HCT116 (cell line): ENCODE results near the gene HAPSTR1. TPM values are rescaled to one million over a fixed set of nuclear protein-coding genes. Genes with fewer than 3 reads are reported as not detected.

Experiments
- ATAC-seq: fragments of 200-7000 bp; cut with Tn5 transposase; 2 replicates; pipeline ENCODE4 v1.9.1; 2020; ENCODE audit warnings: mild to moderate bottlenecking, moderate library complexity
- BruUV-seq: library from RNA; stranded (reverse); fragments of 400-500 nt; replicated peaks from 2 replicates; lab custom pipeline; 2021; lab: Mats Ljungman, UMichigan
- CTCF ChIA-PET: fragments of 300-600 bp; sonication (Branson Sonifier 250); formaldehyde crosslinking; loops from one replicate; lab custom pipeline; 2021; ENCODE audit warnings: antibody characterized with exemption; lab: Charles Lee
- POLR2A ChIA-PET: fragments of 300-600, 350-600 bp; sonication (Branson Sonifier 250); formaldehyde crosslinking; loops from one replicate; lab custom pipeline; 2021; ENCODE audit warnings: antibody characterized with exemption; lab: Charles Lee
- RAD21 ChIA-PET, 2 experiments: fragments of 300-600 bp; sonication (Branson Sonifier 250); formaldehyde crosslinking; loops; one replicate each; lab custom pipeline; 2023; ENCODE audit warnings: low total read pairs in 2 of 2; ENCODE audit not compliant: uncharacterized antibody in 2 of 2, unreplicated experiment in 2 of 2, low non-redundant PET in 1 of 2; lab: Charles Lee
- DNase-seq: peaks from one replicate; pipeline ENCODE4 v3.0.0-alpha.2; 2010; ENCODE audit warnings: low read depth, low spot score
- H2AFZ ChIP-seq: fragments of 200-600 bp; shearing (Covaris generic), sonication (generic); 2 replicates; pipeline ENCODE4 v1.6.1; 2017; ENCODE audit warnings: low read depth, mixed run types, mixed read lengths, antibody characterized with exemption, low read length; ENCODE audit not compliant: poor library complexity, severe bottlenecking
- H3K27ac ChIP-seq: 2 replicates; pipeline ENCODE4 v1.5.1; 2012; ENCODE audit warnings: low read depth, low read length
- H3K27me3 ChIP-seq: fragments of 200-600 bp; sonication (generic); 2 replicates; pipeline ENCODE4 v1.6.1; 2016; ENCODE audit warnings: mixed run types, low read length, mixed read lengths; ENCODE audit not compliant: insufficient read depth
- H3K36me3 ChIP-seq, 2 experiments: fragments of 200-500 bp in 1 of 2; fragments of 200-600 bp in 1 of 2; sonication (Bioruptor generic) in 1 of 2; sonication (generic) in 1 of 2; 2 replicates each; pipeline versions ENCODE4 v1.5.1 to v1.6.1; 2014 to 2016; ENCODE audit warnings: low read length in 2 of 2, inconsistent platforms in 1 of 2, mixed read lengths in 1 of 2, mixed run types in 1 of 2; ENCODE audit not compliant: insufficient read depth in 2 of 2, control insufficient read depth in 1 of 2
- H3K4me1 ChIP-seq, 2 experiments: fragments of 200-600 bp in 1 of 2; sonication (generic) in 1 of 2; 2 replicates each; pipeline versions ENCODE4 v1.5.1 to v1.6.1; 2012 to 2017; ENCODE audit warnings: low read length in 2 of 2, inconsistent platforms in 1 of 2, mild to moderate bottlenecking in 1 of 2, mixed read lengths in 1 of 2, mixed run types in 1 of 2, moderate library complexity in 1 of 2; ENCODE audit not compliant: insufficient read depth in 2 of 2, control insufficient read depth in 1 of 2
- H3K4me2 ChIP-seq: fragments of 200-600 bp; sonication (generic); 2 replicates; pipeline ENCODE4 v1.6.1; 2017; ENCODE audit warnings: mixed run types, low read length, mixed read lengths
- H3K4me3 ChIP-seq, 2 experiments: fragments of 200-600 bp in 1 of 2; sonication (generic) in 1 of 2; replicated peaks in 1 of 2; 2 replicates each; pipeline ENCODE4 v1.5.1; 2011 to 2016; ENCODE audit warnings: low read length in 2 of 2, control low read depth in 1 of 2, low read depth in 1 of 2, mild to moderate bottlenecking in 1 of 2, mixed read lengths in 1 of 2, mixed run types in 1 of 2
- H3K79me2 ChIP-seq: fragments of 200-600 bp; sonication (generic); 2 replicates; pipeline ENCODE4 v1.6.1; 2017; ENCODE audit warnings: mild to moderate bottlenecking, mixed run types, low read length, moderate library complexity, mixed read lengths; ENCODE audit not compliant: insufficient read depth
- H3K9ac ChIP-seq: fragments of 200-600 bp; sonication (generic); 2 replicates; pipeline ENCODE4 v1.6.1; 2016; ENCODE audit warnings: low read length, mixed read lengths
- H3K9me2 ChIP-seq: fragments of 200-600 bp; sonication (generic), shearing (Covaris generic); 2 replicates; pipeline ENCODE4 v1.6.1; 2017; ENCODE audit warnings: mixed run types, mild to moderate bottlenecking, moderate library complexity; ENCODE audit not compliant: insufficient read depth
- H3K9me3 ChIP-seq, 2 experiments: fragments of 200-500 bp in 1 of 2; fragments of 200-600 bp in 1 of 2; sonication (Bioruptor generic) in 1 of 2; sonication (generic) in 1 of 2; 2 replicates each; pipeline ENCODE4 v1.6.1; 2014 to 2017; ENCODE audit warnings: low read length in 2 of 2, mixed read lengths in 2 of 2, inconsistent platforms in 1 of 2, low read depth in 1 of 2, mild to moderate bottlenecking in 1 of 2, mixed run types in 1 of 2, moderate library complexity in 1 of 2; ENCODE audit not compliant: control insufficient read depth in 1 of 2, insufficient read depth in 1 of 2
- H4K20me1 ChIP-seq: fragments of 200-600 bp; sonication (generic), shearing (Covaris generic); 2 replicates; pipeline ENCODE4 v1.6.1; 2017; ENCODE audit warnings: mixed run types, mild to moderate bottlenecking, moderate library complexity; ENCODE audit not compliant: insufficient read depth
- CBX3 ChIP-seq: IDR thresholded peaks from 2 replicates; pipeline ENCODE4 v1.6.1; 2012; ENCODE audit warnings: low read depth
- CEBPB ChIP-seq: IDR thresholded peaks from 2 replicates; pipeline ENCODE4 v1.6.1; 2012; ENCODE audit warnings: low read depth
- EGR1 ChIP-seq: IDR thresholded peaks from 2 replicates; pipeline ENCODE4 v1.6.1; 2012; ENCODE audit warnings: low read depth
- ELF1 ChIP-seq: IDR thresholded peaks from 2 replicates; pipeline ENCODE4 v1.6.1; 2012; ENCODE audit warnings: low read depth, borderline replicate concordance
- EZH2 ChIP-seq: fragments of 200-600 bp; sonication (generic); IDR thresholded peaks from 2 replicates; pipeline ENCODE4 v1.6.1; 2017; ENCODE audit warnings: antibody characterized with exemption, mixed run types
- EZH2phosphoT487 ChIP-seq: fragments of 200-600 bp; IDR thresholded peaks from 2 replicates; pipeline ENCODE4 v1.6.1; 2018; ENCODE audit warnings: antibody characterized with exemption, borderline replicate concordance
- FOSL1 ChIP-seq: IDR thresholded peaks from 2 replicates; pipeline ENCODE4 v1.6.1; 2012; ENCODE audit warnings: low read depth
- JUND ChIP-seq: IDR thresholded peaks from 2 replicates; pipeline ENCODE4 v1.6.1; 2012
- MAX ChIP-seq: IDR thresholded peaks from 2 replicates; pipeline ENCODE4 v1.6.1; 2012
- POLR2A ChIP-seq: IDR thresholded peaks from 2 replicates; pipeline ENCODE4 v1.7.0; 2011; ENCODE audit warnings: borderline replicate concordance; ENCODE audit not compliant: insufficient read depth, insufficient read length; ENCODE audit errors: extremely low read depth
- POLR2AphosphoS5 ChIP-seq: IDR thresholded peaks from 2 replicates; pipeline ENCODE4 v1.6.1; 2011; ENCODE audit warnings: mild to moderate bottlenecking, low read depth, low read length, moderate library complexity
- RAD21 ChIP-seq: IDR thresholded peaks from 2 replicates; pipeline ENCODE4 v1.6.1; 2012; ENCODE audit warnings: low read depth, mild to moderate bottlenecking
- REST ChIP-seq: IDR thresholded peaks from 2 replicates; pipeline ENCODE4 v1.6.1; 2012; ENCODE audit warnings: low read depth
- SIN3A ChIP-seq: IDR thresholded peaks from 2 replicates; pipeline ENCODE4 v1.6.1; 2012; ENCODE audit warnings: low read depth
- SP1 ChIP-seq: IDR thresholded peaks from 2 replicates; pipeline ENCODE4 v1.6.1; 2012; ENCODE audit warnings: low read depth
- TCF7L2 ChIP-seq: IDR thresholded peaks from 2 replicates; pipeline ENCODE4 v1.7.0; 2011; ENCODE audit warnings: borderline replicate concordance, inconsistent platforms; ENCODE audit not compliant: insufficient read depth, insufficient read length; ENCODE audit errors: extremely low read depth
- ZBTB33 ChIP-seq: IDR thresholded peaks from 2 replicates; pipeline ENCODE4 v1.6.1; 2011; ENCODE audit warnings: mild to moderate bottlenecking, low read length, moderate library complexity; ENCODE audit not compliant: insufficient replicate concordance; ENCODE audit errors: extremely low read depth
- ZNF274 ChIP-seq: fragments of 200-500 bp; sonication (Bioruptor generic); IDR thresholded peaks from 2 replicates; pipeline ENCODE4 v1.6.1; 2014; ENCODE audit warnings: mild to moderate bottlenecking, low read depth, low read length, inconsistent platforms
- intact Hi-C: fragments of 100-400 bp; cut with micrococcal nuclease; formaldehyde crosslinking; loops from 2 replicates; pipeline ENCODE4 v1.10.0; 2022
- total RNA-seq: library from RNA; stranded (reverse); gene quantifications from one replicate; pipeline ENCODE4 v1.2.1, GENCODE V29; 2021; ENCODE audit not compliant: unreplicated experiment
- TF ChIP-seq, protein P1 (sequence below): IDR thresholded peaks from 2 replicates; pipeline ENCODE4 v1.6.1; 2012
- TF ChIP-seq, protein P2 (sequence below), 3 experiments: fragments of 200-600 bp in 1 of 3; sonication (generic) in 1 of 3; IDR thresholded peaks in 2 of 3; conservative IDR thresholded peaks in 1 of 3; 2 replicates each; pipeline ENCODE4 v1.5.1; 2012 to 2017; ENCODE audit warnings: low read depth in 2 of 3, low read length in 2 of 3, antibody characterized with exemption in 1 of 3, borderline replicate concordance in 1 of 3, control low read depth in 1 of 3, mild to moderate bottlenecking in 1 of 3, mixed read lengths in 1 of 3, mixed run types in 1 of 3, moderate library complexity in 1 of 3; ENCODE audit not compliant: insufficient read depth in 1 of 3

The HAPSTR1 gene
- total RNA-seq, 1 experiment from 2014 or later, result 54.9 TPM

DNA sequence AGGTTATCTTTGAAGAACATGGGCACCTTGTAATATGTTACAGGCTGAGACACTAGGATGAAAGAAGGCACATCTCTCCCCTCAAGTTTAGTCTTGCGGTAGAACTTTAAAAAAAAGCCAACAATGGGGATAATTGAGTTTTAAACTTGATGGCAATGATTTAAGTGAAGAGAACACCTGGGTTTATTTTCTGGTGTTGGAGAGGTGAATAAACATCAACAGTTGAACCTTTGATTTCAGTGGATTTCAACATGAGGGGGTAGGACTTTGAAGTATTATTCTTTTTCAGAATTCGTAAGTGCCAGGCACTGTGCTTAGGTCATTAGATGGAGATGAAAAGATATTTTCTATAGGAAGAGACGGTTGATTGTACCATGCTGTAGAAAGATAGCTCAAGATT lies 22.3 kb downstream of the HAPSTR1 start:
- CTCF ChIA-PET, result no interaction called here
- RAD21 ChIA-PET, result no interaction called here
- Histone ChIP-seq H3K4me1 (peaks cover 0 to 26% of the 10 kb centered on the region in 2 experiments; a peak in 2 of 4 replicates), H3K9me2 (no peaks in the 10 kb centered on the region), H3K27me3 (no peaks in the 10 kb centered on the region), H2AFZ (no peak overlapping the region), H3K9me3 (no peaks in the 10 kb centered on the region), H3K79me2 (peaks cover 100% of the 10 kb centered on the region), H3K27ac (no peak overlapping the region), H3K36me3 (peaks cover 8 to 37% of the 10 kb centered on the region in 2 experiments), H4K20me1 (peaks cover 56% of the 10 kb centered on the region), H3K4me3 (no peak overlapping the region), H3K4me2 (no peak overlapping the region), H3K9ac (no peak overlapping the region)
- ATAC-seq (no peak), DNase-seq (no peak)
- no peak for TF ChIP-seq MAX
- no peak for TF ChIP-seq CBX3
- TF ChIP-seq, protein P1, sequence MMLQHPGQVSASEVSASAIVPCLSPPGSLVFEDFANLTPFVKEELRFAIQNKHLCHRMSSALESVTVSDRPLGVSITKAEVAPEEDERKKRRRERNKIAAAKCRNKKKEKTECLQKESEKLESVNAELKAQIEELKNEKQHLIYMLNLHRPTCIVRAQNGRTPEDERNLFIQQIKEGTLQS, result no peak
- no peak for TF ChIP-seq ZNF274
- no peak for TF ChIP-seq POLR2AphosphoS5
- no peak for TF ChIP-seq EZH2phosphoT487
- no peak for TF ChIP-seq EGR1
- TF ChIP-seq, protein P2, sequence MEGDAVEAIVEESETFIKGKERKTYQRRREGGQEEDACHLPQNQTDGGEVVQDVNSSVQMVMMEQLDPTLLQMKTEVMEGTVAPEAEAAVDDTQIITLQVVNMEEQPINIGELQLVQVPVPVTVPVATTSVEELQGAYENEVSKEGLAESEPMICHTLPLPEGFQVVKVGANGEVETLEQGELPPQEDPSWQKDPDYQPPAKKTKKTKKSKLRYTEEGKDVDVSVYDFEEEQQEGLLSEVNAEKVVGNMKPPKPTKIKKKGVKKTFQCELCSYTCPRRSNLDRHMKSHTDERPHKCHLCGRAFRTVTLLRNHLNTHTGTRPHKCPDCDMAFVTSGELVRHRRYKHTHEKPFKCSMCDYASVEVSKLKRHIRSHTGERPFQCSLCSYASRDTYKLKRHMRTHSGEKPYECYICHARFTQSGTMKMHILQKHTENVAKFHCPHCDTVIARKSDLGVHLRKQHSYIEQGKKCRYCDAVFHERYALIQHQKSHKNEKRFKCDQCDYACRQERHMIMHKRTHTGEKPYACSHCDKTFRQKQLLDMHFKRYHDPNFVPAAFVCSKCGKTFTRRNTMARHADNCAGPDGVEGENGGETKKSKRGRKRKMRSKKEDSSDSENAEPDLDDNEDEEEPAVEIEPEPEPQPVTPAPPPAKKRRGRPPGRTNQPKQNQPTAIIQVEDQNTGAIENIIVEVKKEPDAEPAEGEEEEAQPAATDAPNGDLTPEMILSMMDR (IDR thresholded peaks at IDR 0.05 in 2 of 3, conservative IDR thresholded peaks at IDR 0.05 in 1 of 3; ENCODE audit: borderline replicate concordance in 1 of 3, insufficient read depth in 1 of 3, low read depth in 2 of 3, low read length in 2 of 3), result no peak
- TF ChIP-seq REST, result no peak
- no peak for TF ChIP-seq JUND
- no peak for TF ChIP-seq SP1
- no peak for TF ChIP-seq SIN3A
- TF ChIP-seq FOSL1, result no peak
- no peak for TF ChIP-seq CEBPB
- no peak for TF ChIP-seq RAD21
- no peak for TF ChIP-seq TCF7L2
- TF ChIP-seq ELF1, result no peak
- no peak for TF ChIP-seq ZBTB33
- TF ChIP-seq EZH2, result no peak
- no peak for TF ChIP-seq POLR2A
- POLR2A ChIA-PET, result no interaction called here
- intact Hi-C loops, result no loop called here
- no TSS peak for BruUV-seq
